ENCODE measurements around the gene CIB4. TPM values are rescaled to one million over a fixed set of nuclear protein-coding genes. Genes with fewer than 3 reads are reported as not detected.

Gene CIB4
- total RNA-seq, 1 experiment from 2014 or later = not detected

- Mint-ChIP-seq H3K36me3 (ENCODE audit: insufficient read depth, unreplicated experiment) (no peaks in the 10 kb centered on the region), H3K9me3 (ENCODE audit: unreplicated experiment) (no peaks in the 10 kb centered on the region), H3K4me3 (ENCODE audit: unreplicated experiment) (no peak overlapping the region), H3K27ac (ENCODE audit: unreplicated experiment) (no peak overlapping the region), H3K4me1 (ENCODE audit: low read depth, unreplicated experiment) (peaks cover 23% of the 10 kb centered on the region), H3K27me3 (ENCODE audit: insufficient read depth, unreplicated experiment) (no peaks in the 10 kb centered on the region)
- no peak for TF ChIP-seq CTCF (IDR thresholded peaks at IDR 0.05; ENCODE audit: insufficient read depth in 1 of 2, low read depth in 1 of 2, low read length in 1 of 2, severe bottlenecking in 1 of 2, unreplicated experiment in 1 of 2)
- BruUV-seq (replicated peaks) = no TSS peak
- Histone ChIP-seq H3K4me1 (peaks cover 34% of the 10 kb centered on the region), H3K27me3 (replicated peaks; ENCODE audit: control insufficient read depth, insufficient read depth, low read length) (no peaks in the 10 kb centered on the region), H3K36me3 (ENCODE audit: control insufficient read depth, insufficient read depth, low read length) (no peaks in the 10 kb centered on the region; the same call in 1 of the 2 replicates), H3K9me3 (no peaks in the 10 kb centered on the region), H3K4me3 (ENCODE audit: low read depth, low read length) (no peak overlapping the region)
- POLR2A ChIA-PET = no interaction called here
- no peak for DNase-seq
- intact Hi-C loops (cut with micrococcal nuclease; ENCODE audit: unreplicated experiment) = no loop called here
- CTCF ChIA-PET = no interaction called here
Measured at GRCh38 chr2:26628561-26629345, 12.4 kb downstream of the CIB4 start.

- H3K27ac Mint-ChIP-seq (ENCODE audit: unreplicated experiment) = no peak overlapping the region
- H3K4me1 Mint-ChIP-seq (ENCODE audit: low read depth, unreplicated experiment) = peaks cover 23% of the 10 kb centered on the region
- Histone ChIP-seq H3K4me1 (peaks cover 26% of the 10 kb centered on the region), H3K36me3 (ENCODE audit: control insufficient read depth, insufficient read depth, low read length) (no peaks in the 10 kb centered on the region; the same call in 1 of the 2 replicates), H3K9me3 (no peaks in the 10 kb centered on the region), H3K4me3 (ENCODE audit: low read depth, low read length) (no peak overlapping the region), H3K27me3 (replicated peaks; ENCODE audit: control insufficient read depth, insufficient read depth, low read length) (no peaks in the 10 kb centered on the region)
- intact Hi-C loops (cut with micrococcal nuclease; ENCODE audit: unreplicated experiment) = no loop called here
- no peak overlapping the region for H3K4me3 Mint-ChIP-seq (ENCODE audit: unreplicated experiment)
- CTCF ChIA-PET = no interaction called here
- no peak for TF ChIP-seq CTCF (IDR thresholded peaks at IDR 0.05; ENCODE audit: insufficient read depth in 1 of 2, low read depth in 1 of 2, low read length in 1 of 2, severe bottlenecking in 1 of 2, unreplicated experiment in 1 of 2)
- no peaks in the 10 kb centered on the region for H3K27me3 Mint-ChIP-seq (ENCODE audit: insufficient read depth, unreplicated experiment)
- no TSS peak for BruUV-seq (replicated peaks)
- DNase-seq = no peak
- no peaks in the 10 kb centered on the region for H3K36me3 Mint-ChIP-seq (ENCODE audit: insufficient read depth, unreplicated experiment)
- H3K9me3 Mint-ChIP-seq (ENCODE audit: unreplicated experiment) = no peaks in the 10 kb centered on the region
- POLR2A ChIA-PET = no interaction called here
Measured at GRCh38 chr2:26627350-26628105, 13.6 kb downstream of the CIB4 start.

DNA sequence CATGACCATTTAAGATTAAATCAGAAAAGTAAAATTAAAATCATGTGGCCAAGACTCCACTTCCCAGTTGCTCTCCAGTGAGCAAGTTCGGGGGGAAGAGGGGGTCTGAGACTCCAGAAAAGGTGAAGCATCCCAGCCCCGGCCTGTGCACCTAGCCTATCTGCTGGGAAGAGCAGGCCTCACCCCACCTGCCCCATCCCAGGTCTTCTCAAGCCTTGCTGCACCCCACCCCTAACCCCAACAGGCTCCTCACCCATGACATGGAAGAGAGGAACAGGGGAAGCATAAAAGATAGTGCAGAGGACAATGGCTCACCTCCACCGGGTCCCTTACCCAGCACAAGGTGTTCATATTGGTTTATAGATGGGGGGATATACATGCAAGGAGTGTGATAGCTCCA lies 14.6 kb downstream of the CIB4 start:
- BruUV-seq (replicated peaks) = no TSS peak
- Mint-ChIP-seq H3K36me3 (ENCODE audit: insufficient read depth, unreplicated experiment) (no peaks in the 10 kb centered on the region), H3K27ac (ENCODE audit: unreplicated experiment) (no peak overlapping the region), H3K4me3 (ENCODE audit: unreplicated experiment) (no peak overlapping the region), H3K4me1 (ENCODE audit: low read depth, unreplicated experiment) (peaks cover 15% of the 10 kb centered on the region), H3K27me3 (ENCODE audit: insufficient read depth, unreplicated experiment) (no peaks in the 10 kb centered on the region), H3K9me3 (ENCODE audit: unreplicated experiment) (no peaks in the 10 kb centered on the region)
- CTCF ChIA-PET = no interaction called here
- intact Hi-C loops (cut with micrococcal nuclease; ENCODE audit: unreplicated experiment) = no loop called here
- Histone ChIP-seq H3K4me1 (peaks cover 18% of the 10 kb centered on the region), H3K4me3 (ENCODE audit: low read depth, low read length) (no peak overlapping the region), H3K9me3 (no peaks in the 10 kb centered on the region), H3K36me3 (ENCODE audit: control insufficient read depth, insufficient read depth, low read length) (no peaks in the 10 kb centered on the region; the same call in 1 of the 2 replicates), H3K27me3 (replicated peaks; ENCODE audit: control insufficient read depth, insufficient read depth, low read length) (no peaks in the 10 kb centered on the region)
- TF ChIP-seq CTCF (IDR thresholded peaks at IDR 0.05; ENCODE audit: insufficient read depth in 1 of 2, low read depth in 1 of 2, low read length in 1 of 2, severe bottlenecking in 1 of 2, unreplicated experiment in 1 of 2) = no peak
- DNase-seq = no peak
- POLR2A ChIA-PET = no interaction called here

Measured in Caco-2 (cell line).